SK-N-SH (cell line): ENCODE measurements around the gene CYP27C1. TPM values are rescaled to one million over a fixed set of nuclear protein-coding genes. Genes with fewer than 3 reads are reported as not detected.
A peak's percentile ranks its signal among the peaks of the same experiment; 100 is the strongest.

Experiments used
- CTCF ChIA-PET: fragments of 300-600, 350-600 bp; formaldehyde crosslinking; extraction: SDS; loops from one replicate; lab custom pipeline; 2021; lab: Yijun Ruan, JAX
- POLR2A ChIA-PET: fragments of 350-600 bp; sonication (Branson Sonifier 250); formaldehyde crosslinking; extraction: SDS; loops from one replicate; lab custom pipeline; 2020; ENCODE audit warnings: antibody characterized with exemption, inconsistent platforms; lab: Yijun Ruan, JAX
- DNase-seq: peaks from one replicate; pipeline ENCODE4 v3.0.0; 2012
- H2AFZ ChIP-seq: fragments of 200-600 bp; sonication (generic); 2 replicates; pipeline ENCODE4 v1.8.1; 2016; ENCODE audit warnings: antibody characterized with exemption, mild to moderate bottlenecking, low read depth
- H3F3A ChIP-seq: fragments of 200-600 bp; sonication (generic); replicated peaks from 2 replicates; pipeline ENCODE3; 2016; ENCODE audit warnings: antibody characterized with exemption, mild to moderate bottlenecking; ENCODE audit not compliant: insufficient read depth
- H3K27ac ChIP-seq, 2 experiments: fragments of 200-500 bp in 1 of 2; fragments of 200-600 bp in 1 of 2; sonication (Bioruptor generic) in 1 of 2; sonication (generic), shearing (Covaris generic) in 1 of 2; 2 replicates each; pipeline versions ENCODE4 v1.5.1 to v1.6.1; 2014 to 2016; ENCODE audit warnings: low read depth in 2 of 2, inconsistent platforms in 1 of 2, low read length in 1 of 2, mild to moderate bottlenecking in 1 of 2, mixed read lengths in 1 of 2
- H3K27me3 ChIP-seq: fragments of 200-600 bp; sonication (generic), shearing (Covaris generic); 2 replicates; pipeline ENCODE4 v1.6.1; 2016; ENCODE audit warnings: mixed run types; ENCODE audit not compliant: insufficient read depth
- H3K36me3 ChIP-seq, 2 experiments: fragments of 200-500 bp in 1 of 2; fragments of 200-600 bp in 1 of 2; sonication (Bioruptor generic) in 1 of 2; sonication (generic) in 1 of 2; replicated peaks in 1 of 2; 2 replicates each; pipeline versions ENCODE3 to v1.5.1; 2014 to 2016; ENCODE audit warnings: low read length in 1 of 2, mild to moderate bottlenecking in 1 of 2; ENCODE audit not compliant: insufficient read depth in 2 of 2, control insufficient read depth in 1 of 2
- H3K4me1 ChIP-seq, 2 experiments: fragments of 200-500 bp in 1 of 2; fragments of 200-600 bp in 1 of 2; sonication (Bioruptor generic) in 1 of 2; sonication (generic), shearing (Covaris generic) in 1 of 2; 2 replicates each; pipeline versions ENCODE4 v1.5.1 to v1.6.1; 2014 to 2016; ENCODE audit warnings: low read depth in 1 of 2, low read length in 1 of 2, mixed run types in 1 of 2; ENCODE audit not compliant: insufficient read depth in 2 of 2, control insufficient read depth in 1 of 2
- H3K4me2 ChIP-seq: fragments of 200-600 bp; sonication (generic), shearing (Covaris generic); 2 replicates; pipeline ENCODE4 v1.6.1; 2017; ENCODE audit warnings: mixed run types
- H3K4me3 ChIP-seq, 2 experiments: fragments of 200-500 bp in 1 of 2; fragments of 200-600 bp in 1 of 2; sonication (Bioruptor generic) in 1 of 2; sonication (generic), shearing (Covaris generic) in 1 of 2; 2 replicates each; pipeline versions ENCODE4 v1.5.1 to v1.8.1; 2014 to 2016; ENCODE audit warnings: low read depth in 2 of 2, inconsistent platforms in 1 of 2, low read length in 1 of 2, mild to moderate bottlenecking in 1 of 2, mixed read lengths in 1 of 2, moderate library complexity in 1 of 2
- H3K79me2 ChIP-seq: fragments of 200-600 bp; sonication (generic); 2 replicates; pipeline ENCODE4 v1.8.1; 2017; ENCODE audit warnings: mild to moderate bottlenecking; ENCODE audit not compliant: insufficient read depth
- H3K9ac ChIP-seq: fragments of 200-600 bp; sonication (generic); 2 replicates; pipeline ENCODE4 v1.6.1; 2017; ENCODE audit warnings: mixed run types
- H3K9me2 ChIP-seq: fragments of 200-600 bp; sonication (generic); 2 replicates; pipeline ENCODE4 v1.6.1; 2017; ENCODE audit warnings: mixed run types
- H3K9me3 ChIP-seq: fragments of 200-600 bp; sonication (generic); 2 replicates; pipeline ENCODE4 v1.6.1; 2017; ENCODE audit warnings: mixed run types, mild to moderate bottlenecking, moderate library complexity
- H4K20me1 ChIP-seq: fragments of 200-600 bp; sonication (generic); 2 replicates; pipeline ENCODE4 v1.6.1; 2017; ENCODE audit warnings: mild to moderate bottlenecking, mixed run types; ENCODE audit not compliant: insufficient read depth
- CHD2 ChIP-seq: fragments of 150-350 bp; IDR thresholded peaks from 2 replicates; pipeline ENCODE4 v1.6.1; 2018; ENCODE audit warnings: low read length; ENCODE audit not compliant: partially characterized antibody
- ELF1 ChIP-seq: IDR thresholded peaks from 2 replicates; pipeline ENCODE4 v1.4.0; 2012
- EP300 ChIP-seq, 2 experiments: IDR thresholded peaks; 2 replicates each; pipeline versions ENCODE4 v1.4.0 to v1.6.1; 2012; ENCODE audit warnings: borderline replicate concordance in 1 of 2, low read depth in 1 of 2, low read length in 1 of 2
- FOSL2 ChIP-seq: IDR thresholded peaks from 2 replicates; pipeline ENCODE4 v1.4.0; 2012; ENCODE audit warnings: low read depth, mild to moderate bottlenecking, moderate library complexity, borderline replicate concordance
- GATA2 ChIP-seq: sonication (generic); formaldehyde crosslinking; IDR thresholded peaks from 2 replicates; pipeline ENCODE4 v1.5.0; 2020; ENCODE audit warnings: mild to moderate bottlenecking, missing genetic modification reagents
- JUND ChIP-seq: IDR thresholded peaks from 2 replicates; pipeline ENCODE4 v1.4.0; 2012
- MEF2A ChIP-seq: IDR thresholded peaks from 2 replicates; pipeline ENCODE4 v1.4.0; 2012; ENCODE audit warnings: low read depth, borderline replicate concordance
- MXI1 ChIP-seq: IDR thresholded peaks from 2 replicates; pipeline ENCODE4 v1.6.1; 2012; ENCODE audit warnings: mild to moderate bottlenecking, low read depth, low read length, improper control_type of control experiment
- NRF1 ChIP-seq: IDR thresholded peaks from 2 replicates; pipeline ENCODE4 v1.6.1; 2012; ENCODE audit warnings: low read depth, mild to moderate bottlenecking, low read length
- RAD21 ChIP-seq: IDR thresholded peaks from 2 replicates; pipeline ENCODE4 v1.6.1; 2012; ENCODE audit warnings: mild to moderate bottlenecking, low read length
- RCOR1 ChIP-seq: fragments of 150-350 bp; IDR thresholded peaks from 2 replicates; pipeline ENCODE4 v1.6.1; 2017; ENCODE audit warnings: antibody characterized with exemption, low read length
- RFX5 ChIP-seq: IDR thresholded peaks from 2 replicates; pipeline ENCODE4 v1.6.1; 2012; ENCODE audit warnings: mild to moderate bottlenecking, improper control_type of control experiment, low read length
- RXRA ChIP-seq: IDR thresholded peaks from 2 replicates; pipeline ENCODE4 v1.4.0; 2012; ENCODE audit warnings: low read depth, mild to moderate bottlenecking, borderline replicate concordance
- SIN3A ChIP-seq: IDR thresholded peaks from 2 replicates; pipeline ENCODE4 v1.6.1; 2012; ENCODE audit warnings: low read depth, mild to moderate bottlenecking, low read length, moderate library complexity, borderline replicate concordance
- TCF12 ChIP-seq: IDR thresholded peaks from 2 replicates; pipeline ENCODE4 v1.4.0; 2012
- TEAD4 ChIP-seq: IDR thresholded peaks from 2 replicates; pipeline ENCODE4 v1.4.0; 2012; ENCODE audit warnings: mild to moderate bottlenecking, borderline replicate concordance; ENCODE audit not compliant: insufficient read depth
- ZBTB33 ChIP-seq: IDR thresholded peaks from 2 replicates; pipeline ENCODE4 v1.4.0; 2012; ENCODE audit warnings: low read depth, borderline replicate concordance
- WGBS: methylation state at CpG from one replicate; pipeline ENCODE4 v1.1.6; 2017; ENCODE audit warnings: low lambda C conversion rate; 5-methylcytosine and 5-hydroxymethylcytosine counted together
- polyA plus RNA-seq, 3 experiments: library from polyadenylated mRNA; depleted of rRNA; stranded (reverse); fragments of >200 nt; gene quantifications; 2 replicates each; pipeline ENCODE4 v1.2.3, GENCODE V29; 2012
- TF ChIP-seq, protein P1 (sequence below): IDR thresholded peaks from 2 replicates; pipeline ENCODE4; 2012
- TF ChIP-seq, protein P2 (sequence below): fragments of 200-600 bp; sonication (generic); IDR thresholded peaks from 2 replicates; pipeline ENCODE4 v1.6.1; 2017; ENCODE audit warnings: antibody characterized with exemption, mild to moderate bottlenecking, moderate library complexity

Gene CYP27C1
- polyA plus RNA-seq, 1 of the 3 experiments (the other 2 are of a cell fraction), result not detected

DNA sequence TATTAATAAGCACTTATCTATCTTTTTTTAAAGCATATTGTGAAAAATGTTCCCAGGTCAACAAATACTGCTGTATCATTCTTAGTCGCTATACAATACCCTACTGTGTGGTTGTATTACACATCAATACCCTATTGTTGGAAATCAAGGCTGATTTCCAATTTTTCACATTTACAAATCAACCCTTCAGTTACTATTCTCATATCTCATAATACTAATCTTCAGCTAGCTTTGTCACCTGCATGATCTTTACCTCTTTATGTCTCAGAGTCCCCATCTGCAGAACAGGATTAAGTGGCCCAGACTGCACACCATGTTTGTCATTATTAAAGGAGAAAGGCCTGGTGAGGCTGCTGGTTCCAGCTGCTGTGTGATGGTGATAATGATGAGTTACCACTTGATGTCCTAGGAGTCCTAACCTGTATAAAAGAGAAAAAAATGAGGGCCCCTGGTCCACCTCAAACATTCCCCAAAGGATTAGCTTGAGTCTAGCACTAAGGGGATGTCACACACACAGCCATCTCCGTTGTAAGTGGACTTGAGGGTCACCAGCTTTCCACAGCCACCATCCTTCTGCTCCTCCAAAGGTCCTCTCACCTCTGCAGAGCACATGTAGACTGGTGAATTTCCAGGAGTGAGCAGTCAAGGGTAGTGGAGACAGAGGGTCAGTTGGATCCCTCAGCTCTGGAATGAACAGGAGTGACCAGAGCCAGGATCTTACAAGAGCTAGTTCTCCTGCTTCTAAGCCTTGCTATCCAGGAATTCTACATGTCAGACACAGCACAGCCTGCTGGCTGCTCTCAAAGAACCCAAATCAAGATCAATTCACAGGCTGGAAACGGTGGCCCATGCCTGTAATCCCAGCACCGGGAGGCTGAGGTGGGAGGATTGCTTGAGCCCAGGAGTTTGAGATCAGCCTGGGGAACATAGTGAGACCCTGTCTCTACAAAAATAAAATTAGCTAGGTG lies 77.2 kb downstream of the CYP27C1 start:
- DNase-seq, result no peak
- Histone ChIP-seq H3K9ac (no peak overlapping the region), H3K79me2 (no peaks in the 10 kb centered on the region), H3K4me1 (peaks cover 0 to 3% of the 10 kb centered on the region in 2 experiments; a peak in 1 of 4 replicates), H3K4me2 (no peak overlapping the region), H3K27me3 (no peaks in the 10 kb centered on the region), H3K36me3 (no peaks in the 10 kb centered on the region), H3K9me2 (no peaks in the 10 kb centered on the region), H3K27ac (no peak overlapping the region), H4K20me1 (no peaks in the 10 kb centered on the region), H3F3A (peaks cover 4% of the 10 kb centered on the region), H2AFZ (peak overlapping the region; percentile 40; the same call in 1 of the 2 replicates), H3K4me3 (no peak overlapping the region), H3K9me3 (peaks cover 7% of the 10 kb centered on the region; the same call in 1 of the 2 replicates)
- TF ChIP-seq EP300 (IDR thresholded peaks at IDR 0.05; ENCODE audit: borderline replicate concordance in 1 of 2, low read depth in 1 of 2, low read length in 1 of 2) (no peak), ELF1 (no peak), FOSL2 (no peak), JUND (no peak), TCF12 (no peak), TEAD4 (no peak), NRF1 (no peak), GATA2 (CRISPR knock-in tag) (no peak), MXI1 (no peak), MEF2A (no peak), RCOR1 (no peak), RFX5 (no peak), SIN3A (no peak), RXRA (no peak), RAD21 (no peak), ZBTB33 (no peak), CHD2 (no peak)
- TF ChIP-seq, protein P1, sequence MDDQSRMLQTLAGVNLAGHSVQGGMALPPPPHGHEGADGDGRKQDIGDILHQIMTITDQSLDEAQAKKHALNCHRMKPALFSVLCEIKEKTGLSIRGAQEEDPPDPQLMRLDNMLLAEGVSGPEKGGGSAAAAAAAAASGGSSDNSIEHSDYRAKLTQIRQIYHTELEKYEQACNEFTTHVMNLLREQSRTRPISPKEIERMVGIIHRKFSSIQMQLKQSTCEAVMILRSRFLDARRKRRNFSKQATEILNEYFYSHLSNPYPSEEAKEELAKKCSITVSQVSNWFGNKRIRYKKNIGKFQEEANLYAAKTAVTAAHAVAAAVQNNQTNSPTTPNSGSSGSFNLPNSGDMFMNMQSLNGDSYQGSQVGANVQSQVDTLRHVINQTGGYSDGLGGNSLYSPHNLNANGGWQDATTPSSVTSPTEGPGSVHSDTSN, result no peak
- TF ChIP-seq, protein P2, sequence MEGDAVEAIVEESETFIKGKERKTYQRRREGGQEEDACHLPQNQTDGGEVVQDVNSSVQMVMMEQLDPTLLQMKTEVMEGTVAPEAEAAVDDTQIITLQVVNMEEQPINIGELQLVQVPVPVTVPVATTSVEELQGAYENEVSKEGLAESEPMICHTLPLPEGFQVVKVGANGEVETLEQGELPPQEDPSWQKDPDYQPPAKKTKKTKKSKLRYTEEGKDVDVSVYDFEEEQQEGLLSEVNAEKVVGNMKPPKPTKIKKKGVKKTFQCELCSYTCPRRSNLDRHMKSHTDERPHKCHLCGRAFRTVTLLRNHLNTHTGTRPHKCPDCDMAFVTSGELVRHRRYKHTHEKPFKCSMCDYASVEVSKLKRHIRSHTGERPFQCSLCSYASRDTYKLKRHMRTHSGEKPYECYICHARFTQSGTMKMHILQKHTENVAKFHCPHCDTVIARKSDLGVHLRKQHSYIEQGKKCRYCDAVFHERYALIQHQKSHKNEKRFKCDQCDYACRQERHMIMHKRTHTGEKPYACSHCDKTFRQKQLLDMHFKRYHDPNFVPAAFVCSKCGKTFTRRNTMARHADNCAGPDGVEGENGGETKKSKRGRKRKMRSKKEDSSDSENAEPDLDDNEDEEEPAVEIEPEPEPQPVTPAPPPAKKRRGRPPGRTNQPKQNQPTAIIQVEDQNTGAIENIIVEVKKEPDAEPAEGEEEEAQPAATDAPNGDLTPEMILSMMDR, result no peak
- CTCF ChIA-PET, result interaction anchor here (1.0 to 1.5 kb wide), 4 partner anchors 11 to 54 kb away, joined by 3 to 5 read pairs (median 3); no protein-coding TSS in a partner anchor
- POLR2A ChIA-PET, result no interaction called here
- 82% methylated on average over 4 of the region's 4 CpGs for WGBS
